Measurements from ENCODE around the gene LAG3.

LAG3 gene

GRCh38 chr12:6824085-6824775 lies 51.9 kb downstream of the LAG3 start:
- DNase-seq, result no peak

GRCh38 chr12:6824901-6825381 lies 52.6 kb downstream of the LAG3 start:
- no peak for DNase-seq

GRCh38 chr12:6825398-6826124 lies 53.2 kb downstream of the LAG3 start:
- no peak for DNase-seq

GRCh38 chr12:6826125-6826733 lies 53.9 kb downstream of the LAG3 start:
- DNase-seq, result no peak

DNA sequence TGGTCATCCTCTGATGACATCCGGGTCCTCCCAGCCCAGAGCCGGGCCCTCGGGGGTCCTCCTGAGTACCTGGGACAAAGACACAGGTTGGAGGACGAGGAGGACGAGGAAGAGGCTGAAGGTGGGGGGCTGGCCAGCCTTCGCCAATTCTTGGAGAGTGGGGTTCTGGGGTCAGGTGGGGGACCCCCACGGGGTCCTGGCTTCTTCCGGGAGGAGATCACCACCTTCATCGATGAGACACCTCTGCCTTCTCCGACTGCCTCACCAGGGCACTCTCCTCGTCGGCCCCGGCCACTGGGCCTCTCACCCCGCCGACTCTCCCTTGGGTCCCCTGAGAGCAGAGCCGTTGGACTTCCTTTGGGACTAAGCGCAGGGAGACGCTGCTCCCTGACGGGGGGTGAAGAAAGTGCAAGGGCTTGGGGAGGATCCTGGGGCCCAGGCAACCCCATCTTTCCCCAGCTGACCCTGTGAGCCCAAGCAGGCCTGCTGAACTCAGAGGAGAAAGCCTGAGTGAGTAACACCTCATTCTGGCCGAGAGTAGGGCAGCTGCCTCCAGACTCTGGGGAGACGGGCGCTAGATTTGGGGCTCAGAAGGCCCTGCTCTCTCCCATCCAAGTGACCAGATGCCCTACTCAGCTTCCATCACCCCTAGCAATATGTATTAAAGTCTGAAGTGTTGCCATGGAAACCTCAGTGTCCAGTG lies 54.6 kb downstream of the LAG3 start:
- DNase-seq, result no peak

DNA sequence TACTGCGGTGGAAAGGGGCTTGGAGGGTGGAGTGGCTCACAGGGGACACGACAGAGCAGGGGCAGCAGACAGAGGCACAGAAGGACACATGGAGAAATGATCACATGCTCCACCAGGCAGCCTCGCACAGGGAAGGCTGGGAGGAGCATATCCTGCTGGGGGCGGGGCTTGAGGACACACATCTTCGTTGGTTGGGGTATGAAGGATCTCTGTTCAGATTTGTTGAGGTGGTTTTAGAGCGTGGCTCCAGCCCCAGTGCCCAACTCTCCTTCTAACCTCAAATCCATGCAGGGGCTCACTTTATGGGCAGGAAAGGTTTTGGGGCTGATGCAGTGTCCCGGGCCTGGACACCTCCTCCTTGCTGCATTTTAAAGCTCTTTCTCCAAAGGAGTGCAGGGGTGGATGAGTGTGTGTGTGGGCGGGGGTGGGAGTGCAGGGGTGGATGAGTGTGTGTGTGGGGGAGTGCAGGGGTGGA lies 55.2 kb downstream of the LAG3 start:
- no peak for DNase-seq

Data from activated gamma-delta T cell (primary cell).